SK-N-MC (cell line): ENCODE data around the gene PCED1B.

Experiments
- EZH2 ChIP-seq: fragments of 200-600 bp; sonication (generic); IDR thresholded peaks from one replicate; pipeline ENCODE4 v1.6.1; 2017; ENCODE audit warnings: antibody characterized with exemption
- FOXP2 ChIP-seq: optimal IDR thresholded peaks from 2 replicates; pipeline ENCODE3; 2011; ENCODE audit warnings: mild to moderate bottlenecking, moderate library complexity; ENCODE audit not compliant: insufficient read depth; ENCODE audit errors: extremely low read length, control extremely low read depth
- POLR2AphosphoS5 ChIP-seq: IDR thresholded peaks from 2 replicates; pipeline ENCODE4 v1.6.1; 2012; ENCODE audit warnings: mild to moderate bottlenecking, low read depth, low read length, borderline replicate concordance

DNA sequence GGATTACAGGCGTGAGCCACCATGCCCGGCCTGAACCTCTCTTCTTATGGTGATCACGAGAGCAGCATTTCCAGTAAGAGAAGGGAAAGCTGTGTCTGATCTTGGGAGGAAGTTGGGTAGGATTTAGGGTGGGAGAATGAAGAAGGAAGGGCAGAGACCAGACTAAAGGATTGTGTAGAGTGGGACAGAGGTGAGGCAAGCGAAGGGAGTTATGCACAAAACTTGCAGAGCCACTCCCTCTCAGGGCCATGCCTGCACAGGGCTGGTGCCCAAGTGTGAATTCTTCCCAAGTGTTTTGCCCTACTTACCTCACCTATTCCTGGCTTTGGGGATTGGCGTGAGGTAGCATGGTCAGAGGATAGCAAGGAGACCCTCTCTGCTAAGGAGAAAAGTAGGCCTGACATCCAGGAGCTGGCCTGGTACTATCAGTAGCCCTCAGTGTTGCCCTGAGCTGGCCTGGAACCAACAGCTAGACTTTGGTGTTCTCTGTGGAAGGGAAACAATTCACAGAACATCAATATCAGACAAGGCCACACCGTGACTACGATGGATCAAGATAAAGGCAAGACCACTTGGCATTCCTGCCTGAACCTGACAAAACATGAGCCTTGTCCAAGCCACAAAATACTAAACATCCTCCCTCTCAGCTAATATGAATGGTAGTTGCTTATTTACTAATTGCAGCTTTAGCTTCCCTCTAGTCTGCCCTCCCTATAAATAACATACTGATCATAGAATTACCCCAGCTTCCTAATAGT is 201.3 kb downstream of the PCED1B start:
- TF ChIP-seq POLR2AphosphoS5 (no peak), EZH2 (no peak), FOXP2 (no peak)
